ENCODE results near the gene SLCO3A1. TPM values are rescaled to one million over a fixed set of nuclear protein-coding genes. Genes with fewer than 3 reads are reported as not detected.

The SLCO3A1 gene
- total RNA-seq = 10 to 100 TPM in 1 of 2 donors, 1 to 10 TPM in 1; 7.2 to 11.4 TPM
- 14.2 TPM for polyA plus RNA-seq (2013, experiment 1 of 2)
- polyA plus RNA-seq (2013, experiment 2 of 2) = 15.4 TPM
- long read RNA-seq, experiment 1, full-length matches to known transcripts = 1 of 3 reads
- long read RNA-seq, experiment 1, partial matches to known transcripts = 0 of 3 reads
- long read RNA-seq, experiment 1, other reads (novel, unspliced or antisense) = 2 of 3 reads
- long read RNA-seq, experiment 2, full-length matches to known transcripts = 13 of 21 reads
- long read RNA-seq, experiment 2, partial matches to known transcripts = 1 of 21 reads
- long read RNA-seq, experiment 2, other reads (novel, unspliced or antisense) = 7 of 21 reads
- long read RNA-seq, experiment 3, partial matches to known transcripts = 1 of 1 reads
- long read RNA-seq, experiment 3, other reads (novel, unspliced or antisense) = 0 of 1 reads
- long read RNA-seq, experiment 4 = 0 reads

DNA sequence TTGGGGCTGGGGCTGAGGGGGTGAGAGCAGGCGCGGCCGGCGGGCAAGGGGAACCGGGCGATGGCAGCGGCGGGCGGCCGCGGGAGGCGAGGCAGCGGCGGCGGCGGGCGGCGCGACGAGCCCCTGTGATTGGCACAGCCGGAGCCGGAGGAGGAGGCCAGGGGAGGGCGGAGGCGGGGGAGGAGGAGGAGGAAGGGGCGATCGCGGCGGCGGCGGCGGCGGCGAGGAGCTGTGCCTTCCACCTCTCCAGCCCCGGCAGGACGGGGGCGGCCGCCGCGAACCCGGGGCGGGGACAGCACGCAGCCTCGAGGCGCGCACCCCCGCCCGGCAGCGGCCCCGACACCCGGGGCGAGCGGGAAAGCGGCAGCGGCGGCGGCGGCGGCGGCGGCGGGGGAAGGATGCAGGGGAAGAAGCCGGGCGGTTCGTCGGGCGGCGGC is at the start of gene SLCO3A1:
SLCO3A1 (plus strand) TSS at position 198 of the 437 bp plus-strand sequence.
- no peak for DNase-seq
- H3K27ac Mint-ChIP-seq = no peak within 1 kb of the TSS
- H3K27ac ChIP-seq (ENCODE audit: low read depth, low read length) = no peak within 1 kb of the TSS

DNA sequence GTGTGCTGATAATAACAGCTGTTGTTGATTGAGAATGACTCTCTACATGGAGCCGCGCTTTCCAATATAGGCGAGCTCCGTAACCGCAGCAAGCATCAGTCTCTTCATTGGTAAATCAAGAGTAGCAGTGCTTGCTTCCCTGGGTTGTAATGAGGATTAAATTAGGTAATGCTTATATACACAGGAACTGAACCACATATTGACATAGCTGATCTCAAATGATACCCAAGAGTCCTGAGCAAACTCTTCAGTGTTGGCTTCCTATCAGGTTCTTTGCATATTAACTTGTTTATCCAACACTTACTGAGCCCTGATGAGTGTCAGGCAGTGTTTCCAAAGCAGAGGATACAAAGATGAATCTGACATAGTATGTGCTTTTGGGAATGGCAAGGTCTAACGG is 46.4 kb upstream of the SLCO3A1 start:
- H3K27me3 Mint-ChIP-seq (ENCODE audit: insufficient read depth) = peaks cover 9% of the 10 kb centered on the region
- Histone ChIP-seq H3K4me1 (ENCODE audit: control insufficient read depth, insufficient read depth, low read length) (no peaks in the 10 kb centered on the region), H3K9ac (ENCODE audit: extremely low read depth, low read length, poor library complexity, severe bottlenecking) (no peak overlapping the region), H3K27ac (ENCODE audit: low read depth, low read length) (no peak overlapping the region), H3K4me3 (ENCODE audit: low read length) (no peak overlapping the region), H3K36me3 (ENCODE audit: control insufficient read depth, insufficient read depth, low read length) (no peaks in the 10 kb centered on the region), H3K27me3 (ENCODE audit: control insufficient read depth, insufficient read depth, low read length, poor library complexity, severe bottlenecking) (peaks cover under 1% of the 10 kb centered on the region), H3K9me3 (ENCODE audit: control insufficient read depth, low read length) (no peaks in the 10 kb centered on the region)
- no peak overlapping the region for H3K27ac Mint-ChIP-seq
- WGBS, 2 experiments (ENCODE audit: insufficient coverage in 1 of 2, insufficient read length in 1 of 2) = 89 to 94% methylated on average over 6 of the region's 6 CpGs
- peaks cover 10% of the 10 kb centered on the region for H3K4me1 Mint-ChIP-seq
- H3K9me3 Mint-ChIP-seq = no peaks in the 10 kb centered on the region
- no peaks in the 10 kb centered on the region for H3K36me3 Mint-ChIP-seq (ENCODE audit: low read depth)
- DNase-seq = no peak
- no peak overlapping the region for H3K4me3 Mint-ChIP-seq
- TF ChIP-seq, protein P1, sequence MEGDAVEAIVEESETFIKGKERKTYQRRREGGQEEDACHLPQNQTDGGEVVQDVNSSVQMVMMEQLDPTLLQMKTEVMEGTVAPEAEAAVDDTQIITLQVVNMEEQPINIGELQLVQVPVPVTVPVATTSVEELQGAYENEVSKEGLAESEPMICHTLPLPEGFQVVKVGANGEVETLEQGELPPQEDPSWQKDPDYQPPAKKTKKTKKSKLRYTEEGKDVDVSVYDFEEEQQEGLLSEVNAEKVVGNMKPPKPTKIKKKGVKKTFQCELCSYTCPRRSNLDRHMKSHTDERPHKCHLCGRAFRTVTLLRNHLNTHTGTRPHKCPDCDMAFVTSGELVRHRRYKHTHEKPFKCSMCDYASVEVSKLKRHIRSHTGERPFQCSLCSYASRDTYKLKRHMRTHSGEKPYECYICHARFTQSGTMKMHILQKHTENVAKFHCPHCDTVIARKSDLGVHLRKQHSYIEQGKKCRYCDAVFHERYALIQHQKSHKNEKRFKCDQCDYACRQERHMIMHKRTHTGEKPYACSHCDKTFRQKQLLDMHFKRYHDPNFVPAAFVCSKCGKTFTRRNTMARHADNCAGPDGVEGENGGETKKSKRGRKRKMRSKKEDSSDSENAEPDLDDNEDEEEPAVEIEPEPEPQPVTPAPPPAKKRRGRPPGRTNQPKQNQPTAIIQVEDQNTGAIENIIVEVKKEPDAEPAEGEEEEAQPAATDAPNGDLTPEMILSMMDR (conservative IDR thresholded peaks at IDR 0.05) = no peak

More for the DNA sequence above, at the start of gene SLCO3A1:
- Mint-ChIP-seq H3K4me3 (peak within 1 kb of the TSS; percentile 62), H3K9me3 (peaks cover 3% of the 10 kb centered on the region), H3K36me3 (ENCODE audit: low read depth) (no peaks in the 10 kb centered on the region), H3K4me1 (peaks cover 12% of the 10 kb centered on the region), H3K27me3 (ENCODE audit: insufficient read depth) (peaks cover 25% of the 10 kb centered on the region)
- H3K9me3 ChIP-seq (ENCODE audit: control insufficient read depth, low read length) = no peaks in the 10 kb centered on the region
- H3K27me3 ChIP-seq (ENCODE audit: control insufficient read depth, insufficient read depth, low read length, poor library complexity, severe bottlenecking) = peaks cover 17% of the 10 kb centered on the region
- H3K4me3 ChIP-seq (ENCODE audit: low read length) = peak within 1 kb of the TSS; percentile 82
- TF ChIP-seq, protein P1 (conservative IDR thresholded peaks at IDR 0.05) = no peak
- no peaks in the 10 kb centered on the region for H3K36me3 ChIP-seq (ENCODE audit: control insufficient read depth, insufficient read depth, low read length)
- H3K4me1 ChIP-seq (ENCODE audit: control insufficient read depth, insufficient read depth, low read length) = no peaks in the 10 kb centered on the region
- WGBS, 2 experiments (ENCODE audit: insufficient coverage in 1 of 2, insufficient read length in 1 of 2) = 0% methylated on average over 2 to 64 of the region's 67 CpGs
- no peak within 1 kb of the TSS for H3K9ac ChIP-seq (ENCODE audit: extremely low read depth, low read length, poor library complexity, severe bottlenecking)

DNA sequence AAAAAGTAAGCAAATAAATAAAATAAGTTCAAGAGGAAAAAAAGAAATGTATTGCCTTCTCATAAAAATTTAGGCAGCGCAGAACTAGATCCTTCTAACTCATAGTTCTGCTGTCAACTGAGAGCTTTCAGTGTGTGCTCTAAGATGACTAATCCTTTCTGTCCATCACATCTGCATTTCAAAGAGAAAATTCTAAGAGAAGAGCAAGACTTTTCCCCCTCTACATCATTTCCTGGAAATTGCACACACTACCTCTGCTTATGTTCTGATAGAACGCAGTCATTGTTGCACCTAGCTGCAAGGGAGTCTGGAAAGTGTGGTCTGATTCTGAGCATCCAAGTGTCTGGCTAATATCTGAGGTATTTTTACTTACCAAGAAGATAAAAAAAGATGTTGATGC is 39.6 kb upstream of the SLCO3A1 start:
- TF ChIP-seq, protein P1 (conservative IDR thresholded peaks at IDR 0.05) = no peak
- Mint-ChIP-seq H3K27ac (no peak overlapping the region), H3K27me3 (ENCODE audit: insufficient read depth) (no peaks in the 10 kb centered on the region), H3K36me3 (ENCODE audit: low read depth) (no peaks in the 10 kb centered on the region), H3K4me3 (no peak overlapping the region), H3K4me1 (no peaks in the 10 kb centered on the region), H3K9me3 (peaks cover 10% of the 10 kb centered on the region)
- peaks cover 8% of the 10 kb centered on the region for H3K9me3 ChIP-seq (ENCODE audit: control insufficient read depth, low read length)
- DNase-seq = no peak
- no peaks in the 10 kb centered on the region for H3K36me3 ChIP-seq (ENCODE audit: control insufficient read depth, insufficient read depth, low read length)
- H3K27ac ChIP-seq (ENCODE audit: low read depth, low read length) = no peak overlapping the region
- no peak overlapping the region for H3K4me3 ChIP-seq (ENCODE audit: low read length)
- no peak overlapping the region for H3K9ac ChIP-seq (ENCODE audit: extremely low read depth, low read length, poor library complexity, severe bottlenecking)
- WGBS, 2 experiments (ENCODE audit: insufficient coverage in 1 of 2, insufficient read length in 1 of 2) = 93 to 100% methylated on average over 2 of the region's 2 CpGs
- H3K27me3 ChIP-seq (ENCODE audit: control insufficient read depth, insufficient read depth, low read length, poor library complexity, severe bottlenecking) = no peaks in the 10 kb centered on the region
- H3K4me1 ChIP-seq (ENCODE audit: control insufficient read depth, insufficient read depth, low read length) = no peaks in the 10 kb centered on the region

All from endodermal cell (in vitro differentiated cells).